IMR-90 (cell line): ENCODE data around the gene NEDD1. TPM values are rescaled to one million over a fixed set of nuclear protein-coding genes. Genes with fewer than 3 reads are reported as not detected.

ENCODE experiments used
- ATAC-seq: fragments of 200-7000 bp; cut with Tn5 transposase; 2 replicates; pipeline ENCODE4 v1.9.1; 2020; ENCODE audit warnings: low read depth, mild to moderate bottlenecking, moderate library complexity
- BruUV-seq: library from RNA; stranded (reverse); fragments of 400-500 nt; replicated peaks from 2 replicates; lab custom pipeline; 2021; lab: Mats Ljungman, UMichigan
- CTCF ChIA-PET: fragments of 300-600 bp; formaldehyde crosslinking; extraction: SDS; loops from one replicate; lab custom pipeline; 2021; ENCODE audit warnings: antibody characterized with exemption; lab: Yijun Ruan, JAX
- POLR2A ChIA-PET: fragments of 300-600 bp; sonication (Branson Sonifier 250); formaldehyde crosslinking; loops from one replicate; lab custom pipeline; 2022; ENCODE audit warnings: antibody characterized with exemption; ENCODE audit not compliant: unreplicated experiment; lab: Charles Lee
- DNase-seq: peaks from one replicate; pipeline ENCODE4 v3.0.0; 2013
- H2AFZ ChIP-seq: replicated peaks from 2 replicates; pipeline ENCODE3; 2013; ENCODE audit warnings: low read length, mild to moderate bottlenecking; ENCODE audit not compliant: poor library complexity
- H2AK5ac ChIP-seq: 2 replicates; pipeline ENCODE4 v1.6.1; 2013; ENCODE audit warnings: low read depth, low read length, inconsistent platforms
- H2AK9ac ChIP-seq: replicated peaks from 2 replicates; pipeline ENCODE3; 2013; ENCODE audit warnings: mild to moderate bottlenecking, low read depth, low read length, moderate library complexity; ENCODE audit not compliant: poor library complexity
- H2BK120ac ChIP-seq: 2 replicates; pipeline ENCODE4 v1.6.1; 2013; ENCODE audit warnings: low read depth, low read length, inconsistent platforms
- H2BK15ac ChIP-seq: 3 replicates; pipeline ENCODE4 v1.6.1; 2013; ENCODE audit warnings: low read depth, low read length, inconsistent platforms
- H2BK20ac ChIP-seq: 2 replicates; pipeline ENCODE4 v1.6.1; 2013; ENCODE audit warnings: low read depth, mild to moderate bottlenecking, inconsistent platforms, low read length, moderate library complexity
- H2BK5ac ChIP-seq: 2 replicates; pipeline ENCODE4 v1.6.1; 2013; ENCODE audit warnings: mild to moderate bottlenecking, low read depth, low read length, inconsistent platforms; ENCODE audit not compliant: poor library complexity, severe bottlenecking
- H3K14ac ChIP-seq: replicated peaks from 2 replicates; pipeline ENCODE4 v1.6.1; 2013; ENCODE audit warnings: low read depth, low read length, inconsistent platforms
- H3K18ac ChIP-seq: 2 replicates; pipeline ENCODE4 v1.6.1; 2013; ENCODE audit warnings: low read depth, low read length, control low read depth
- H3K23ac ChIP-seq: 2 replicates; pipeline ENCODE4 v1.6.1; 2013; ENCODE audit warnings: low read depth, low read length, inconsistent platforms
- H3K27ac ChIP-seq: 2 replicates; pipeline ENCODE4 v1.5.1; 2013; ENCODE audit warnings: mild to moderate bottlenecking, control low read depth, low read length; ENCODE audit not compliant: insufficient read depth
- H3K27me3 ChIP-seq: 2 replicates; pipeline ENCODE4 v1.6.1; 2013; ENCODE audit warnings: low read length; ENCODE audit not compliant: control insufficient read depth, insufficient read depth
- H3K36me3 ChIP-seq: 2 replicates; pipeline ENCODE4 v1.6.1; 2013; ENCODE audit warnings: low read length, mixed read lengths; ENCODE audit not compliant: control insufficient read depth, insufficient read depth
- H3K4ac ChIP-seq: 2 replicates; pipeline ENCODE4 v1.6.1; 2013; ENCODE audit warnings: low read depth, low read length, inconsistent platforms
- H3K4me1 ChIP-seq: 2 replicates; pipeline ENCODE4 v1.6.1; 2013; ENCODE audit warnings: low read length, mixed read lengths; ENCODE audit not compliant: control insufficient read depth, insufficient read depth
- H3K4me2 ChIP-seq: 2 replicates; pipeline ENCODE4 v1.6.1; 2013; ENCODE audit warnings: low read depth, mild to moderate bottlenecking, control low read depth, low read length, moderate library complexity
- H3K4me3 ChIP-seq: 2 replicates; pipeline ENCODE4 v1.5.1; 2013; ENCODE audit warnings: low read depth, mild to moderate bottlenecking, control low read depth, low read length, moderate library complexity; ENCODE audit not compliant: insufficient read depth
- H3K56ac ChIP-seq: 2 replicates; pipeline ENCODE4 v1.6.1; 2013; ENCODE audit warnings: low read length, inconsistent platforms; ENCODE audit not compliant: insufficient read depth; ENCODE audit errors: extremely low read depth
- H3K79me1 ChIP-seq, 2 experiments: 2 replicates each; pipeline ENCODE4 v1.6.1; 2013; ENCODE audit warnings: low read length in 2 of 2, inconsistent platforms in 1 of 2, low read depth in 1 of 2
- H3K9ac ChIP-seq: 2 replicates; pipeline ENCODE4 v1.6.1; 2013; ENCODE audit warnings: low read depth, low read length, control low read depth
- H3K9me1 ChIP-seq: 2 replicates; pipeline ENCODE4 v1.6.1; 2013; ENCODE audit warnings: low read length, inconsistent platforms; ENCODE audit not compliant: insufficient read depth
- H3K9me3 ChIP-seq: 2 replicates; pipeline ENCODE4 v1.6.1; 2013; ENCODE audit warnings: low read length; ENCODE audit not compliant: control insufficient read depth, insufficient read depth
- H4K20me1 ChIP-seq: 2 replicates; pipeline ENCODE4 v1.6.1; 2013; ENCODE audit warnings: low read length, inconsistent platforms; ENCODE audit not compliant: insufficient read depth
- H4K5ac ChIP-seq: 2 replicates; pipeline ENCODE4 v1.6.1; 2013; ENCODE audit warnings: mild to moderate bottlenecking, low read depth, low read length, control low read depth
- H4K8ac ChIP-seq, 2 experiments: 2 replicates each; pipeline ENCODE4 v1.6.1; 2013; ENCODE audit warnings: low read depth in 2 of 2, low read length in 2 of 2, control low read depth in 1 of 2, inconsistent platforms in 1 of 2
- H4K91ac ChIP-seq: 2 replicates; pipeline ENCODE4 v1.6.1; 2013; ENCODE audit warnings: low read depth, low read length, inconsistent platforms; ENCODE audit not compliant: insufficient read depth
- MAZ ChIP-seq: IDR thresholded peaks from 2 replicates; pipeline ENCODE4 v1.6.1; 2012; ENCODE audit warnings: low read depth, mild to moderate bottlenecking, low read length, improper control_type of control experiment, moderate library complexity, borderline replicate concordance
- NFE2L2 ChIP-seq: fragments of 150-350 bp; IDR thresholded peaks from 2 replicates; pipeline ENCODE4 v1.6.1; 2016; ENCODE audit warnings: low read depth, mild to moderate bottlenecking, low read length
- WGBS, 2 experiments: methylation state at CpG; one replicate each; pipeline versions ENCODE4 v1.1.5 to v1.1.7; 2013; ENCODE audit warnings: missing lambda C conversion rate in 2 of 2; ENCODE audit not compliant: insufficient read length in 1 of 2; ENCODE audit errors: extremely low coverage in 2 of 2; 5-methylcytosine and 5-hydroxymethylcytosine counted together
- dilution Hi-C: fragments of 300-500 bp; cut with HindIII; formaldehyde crosslinking; loops from one replicate; pipeline ENCODE4 v1.14.3; 2018; ENCODE audit warnings: low sequenced_read_pairs; ENCODE audit not compliant: unreplicated experiment
- in situ Hi-C: fragments of 300-500 bp; cut with MboI; formaldehyde crosslinking; loops from 3 replicates; pipeline ENCODE4 v1.14.3; 2019; ENCODE audit warnings: low sequenced_read_pairs, inconsistent platforms, mixed read lengths
- intact Hi-C: fragments of 100-400 bp; cut with micrococcal nuclease; formaldehyde crosslinking; loops from 2 replicates; pipeline ENCODE4 v1.10.0; 2022
- polyA plus RNA-seq, 3 experiments: library from polyadenylated mRNA; depleted of rRNA; stranded (reverse); fragments of >200 nt; gene quantifications; 2 replicates each; pipeline ENCODE4 v1.2.3, GENCODE V29; 2012; ENCODE audit warnings: low replicate concordance in 1 of 3
- total RNA-seq: library from RNA; depleted of rRNA; stranded (reverse); fragments of >200 nt; gene quantifications from 2 replicates; pipeline ENCODE4 v1.2.3, GENCODE V29; 2012

NEDD1 gene
- total and polyA plus RNA-seq, 2 of the 4 experiments (the other 2 are of a cell fraction): 10.0 to 48.0 TPM

DNA sequence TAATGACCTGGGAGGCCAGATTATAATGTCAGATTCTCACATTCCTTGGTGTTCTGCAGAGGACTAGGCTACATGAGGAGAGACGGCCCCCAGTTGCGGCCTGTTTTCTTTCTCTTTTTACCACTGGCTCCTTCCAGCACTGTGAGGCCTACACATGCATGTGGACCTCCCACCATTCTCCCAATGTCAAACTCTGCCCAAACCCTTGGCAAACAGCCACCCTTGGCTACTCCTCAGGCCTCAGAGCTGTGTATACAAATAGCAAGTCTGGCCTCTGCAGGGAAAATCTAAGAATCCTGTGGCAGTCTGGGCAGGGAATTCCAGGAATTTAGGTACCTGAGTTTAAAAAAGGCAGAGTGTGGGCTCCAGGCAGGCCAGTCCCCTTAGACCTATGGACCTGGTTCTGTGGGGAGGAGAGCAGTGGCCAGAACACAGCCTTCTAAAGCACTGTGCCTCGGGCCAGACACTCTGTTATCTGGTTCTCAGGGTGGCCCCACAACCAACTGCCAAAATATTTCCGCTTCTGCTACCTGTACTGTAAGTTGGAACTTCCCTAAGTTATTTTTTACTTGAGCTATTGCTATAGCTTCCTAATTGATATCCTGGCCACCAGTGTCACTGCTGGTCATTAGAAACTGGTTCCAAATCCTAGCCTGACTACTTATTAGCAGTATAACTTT lies 19.9 kb upstream of the NEDD1 start:
- Histone ChIP-seq H3K9me3 (no peaks in the 10 kb centered on the region), H2AK9ac (no peak overlapping the region), H3K56ac (no peak overlapping the region), H4K20me1 (no peaks in the 10 kb centered on the region), H3K36me3 (no peaks in the 10 kb centered on the region), H3K23ac (no peak overlapping the region), H3K9ac (no peak overlapping the region), H3K4me2 (no peak overlapping the region), H2BK120ac (no peak overlapping the region), H3K4ac (no peak overlapping the region), H2BK15ac (no peak overlapping the region), H4K91ac (no peak overlapping the region), H4K8ac (no peak overlapping the region), H3K4me1 (peaks cover 5% of the 10 kb centered on the region), H3K14ac (no peak overlapping the region), H3K27ac (no peak overlapping the region), H2AFZ (peak overlapping the region; percentile 36), H2AK5ac (no peak overlapping the region), H3K27me3 (no peaks in the 10 kb centered on the region), H2BK20ac (no peak overlapping the region; the same call in 1 of the 2 replicates), H3K9me1 (peaks cover 3% of the 10 kb centered on the region), H3K79me1 (no peaks in the 10 kb centered on the region), H3K4me3 (no peak overlapping the region), H3K18ac (no peak overlapping the region), H4K5ac (no peak overlapping the region), H2BK5ac (no peak overlapping the region)
- intact Hi-C loops (no loop called here), in situ Hi-C loops (no loop called here), dilution Hi-C loops (no loop called here)
- POLR2A ChIA-PET: no interaction called here
- DNase-seq (peak; percentile 66), ATAC-seq (peak; percentile 43)
- CTCF ChIA-PET: interaction anchor here (1.1 kb wide), 1 partner anchor 28 kb away, joined by 3 read pairs; no protein-coding TSS in a partner anchor
- TF ChIP-seq NFE2L2 (no peak), MAZ (no peak)
- no CpG with 5 or more reads among the region's 4 CpGs for WGBS, 2 experiments
- BruUV-seq: no TSS peak
